ENCODE measurements around the gene RNF32.

RNF32 gene

GRCh38 chr7:156640257-156640948 lies at the start of gene RNF32:
Gene RNF32, plus strand, starts transcription at chr7:156640774. Its CDS starts 3,104 bp downstream, at chr7:156643878.
- peak; percentile 95 for DNase-seq

GRCh38 chr7:156592155-156592884 lies 48.3 kb upstream of the RNF32 start:
- DNase-seq, result no peak

- DNase-seq, result no peak
Observed at GRCh38 chr7:156594283-156595080, 46.1 kb upstream of the RNF32 start.

GRCh38 chr7:156600496-156600895 lies 40.1 kb upstream of the RNF32 start:
- no peak for DNase-seq

- no peak for DNase-seq
Observed at GRCh38 chr7:156602283-156602682, 38.3 kb upstream of the RNF32 start.

- no peak for DNase-seq
Observed at GRCh38 chr7:156603011-156603410, 37.6 kb upstream of the RNF32 start.

- DNase-seq, result no peak
Observed at GRCh38 chr7:156603629-156604028, 36.9 kb upstream of the RNF32 start.

GRCh38 chr7:156604311-156604710 lies 36.3 kb upstream of the RNF32 start:
- DNase-seq, result no peak

- DNase-seq, result no peak
Observed at GRCh38 chr7:156604836-156605695, 35.5 kb upstream of the RNF32 start.

- no peak for DNase-seq
Observed at GRCh38 chr7:156606135-156606534, 34.4 kb upstream of the RNF32 start.

- DNase-seq, result no peak
Observed at GRCh38 chr7:156606691-156607331, 33.8 kb upstream of the RNF32 start.

GRCh38 chr7:156607332-156608172 lies 33.0 kb upstream of the RNF32 start:
- no peak for DNase-seq

- DNase-seq, result no peak
Observed at GRCh38 chr7:156608173-156608478, 32.4 kb upstream of the RNF32 start.

GRCh38 chr7:156609010-156609877 lies 31.3 kb upstream of the RNF32 start:
- no peak for DNase-seq

- DNase-seq, result no peak
Observed at GRCh38 chr7:156610130-156610529, 30.4 kb upstream of the RNF32 start.

GRCh38 chr7:156610601-156611000 lies 30.0 kb upstream of the RNF32 start:
- DNase-seq, result no peak

GRCh38 chr7:156611014-156612010 lies 29.3 kb upstream of the RNF32 start:
- no peak for DNase-seq

GRCh38 chr7:156612930-156613329 lies 27.6 kb upstream of the RNF32 start:
- peak; percentile 64 for DNase-seq

Data from stimulated activated CD4-positive, alpha-beta T cell treated with anti-CD3 and anti-CD28 coated beads, Interleukin-4, amount 100 ng/mL, for 24 hours (primary cell).